Mesothelial cell of epicardium (in vitro differentiated cells): ENCODE data around the gene CCRL2. TPM values are rescaled to one million over a fixed set of nuclear protein-coding genes. Genes with fewer than 3 reads are reported as not detected.
"Not testable (repeated sequence)": the region's sequence is repeated elsewhere in the genome, so short reads cannot be mapped to it uniquely, and the experiment has no call there.

Experiments
- DNase-seq, 2 experiments: peaks; one replicate each; pipeline ENCODE4 v3.0.0; 2021; ENCODE audit warnings: low spot score in 2 of 2; ENCODE audit not compliant: unreplicated experiment in 2 of 2
- H3K27ac Mint-ChIP-seq: 2 replicates; pipeline ENCODE4 v1.8.0; 2021; ENCODE audit warnings: mixed read lengths
- H3K27me3 Mint-ChIP-seq: 2 replicates; pipeline ENCODE4 v1.8.0; 2021; ENCODE audit warnings: low read depth, mixed read lengths
- H3K36me3 Mint-ChIP-seq: 2 replicates; pipeline ENCODE4 v1.8.0; 2021; ENCODE audit warnings: mixed read lengths
- H3K4me1 Mint-ChIP-seq: 2 replicates; pipeline ENCODE4 v1.8.0; 2021; ENCODE audit warnings: mixed read lengths
- H3K4me3 Mint-ChIP-seq: 2 replicates; pipeline ENCODE4 v1.8.0; 2021; ENCODE audit warnings: mild to moderate bottlenecking, moderate library complexity, mixed read lengths
- H3K9me3 Mint-ChIP-seq: 2 replicates; pipeline ENCODE4 v1.8.0; 2021; ENCODE audit warnings: mixed read lengths
- total RNA-seq: library from RNA; stranded (reverse); gene quantifications from 3 replicates; pipeline ENCODE4 v1.2.1, GENCODE V29; 2021
- TF ChIP-seq, protein P1 (sequence below): fragments of 200-600 bp; sonication (generic); IDR thresholded peaks from one replicate; pipeline ENCODE4 v1.5.0; 2021; ENCODE audit warnings: antibody characterized with exemption; ENCODE audit not compliant: unreplicated experiment

Gene CCRL2
- total RNA-seq, 1 donor from 2014 or later, result not detected

DNA sequence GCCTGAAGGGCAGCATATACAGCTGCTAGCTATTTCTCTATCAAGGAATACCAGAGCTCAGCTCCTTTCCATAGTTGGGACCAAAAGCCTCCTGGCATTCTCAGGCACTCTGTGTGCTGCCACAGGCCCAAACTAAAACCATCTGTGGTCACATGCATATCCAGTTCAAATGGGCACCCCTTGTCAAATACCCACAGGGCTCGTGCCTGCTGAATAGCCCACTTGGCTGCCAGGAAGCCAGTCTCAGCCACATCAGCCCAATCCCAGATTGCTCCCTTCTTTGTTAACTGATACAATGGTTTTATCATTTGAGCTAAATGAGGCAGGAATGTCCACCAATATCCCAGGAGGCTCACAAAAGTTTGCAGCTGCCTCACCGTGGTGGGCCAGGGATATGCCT lies 13.9 kb downstream of the CCRL2 start:
- H3K9me3 Mint-ChIP-seq, result no peaks in the 10 kb centered on the region
- no peak overlapping the region for H3K4me3 Mint-ChIP-seq
- no peak for DNase-seq
- H3K27ac Mint-ChIP-seq, result no peak overlapping the region
- peaks cover 10% of the 10 kb centered on the region for H3K4me1 Mint-ChIP-seq
- H3K36me3 Mint-ChIP-seq, result no peaks in the 10 kb centered on the region
- TF ChIP-seq, protein P1, sequence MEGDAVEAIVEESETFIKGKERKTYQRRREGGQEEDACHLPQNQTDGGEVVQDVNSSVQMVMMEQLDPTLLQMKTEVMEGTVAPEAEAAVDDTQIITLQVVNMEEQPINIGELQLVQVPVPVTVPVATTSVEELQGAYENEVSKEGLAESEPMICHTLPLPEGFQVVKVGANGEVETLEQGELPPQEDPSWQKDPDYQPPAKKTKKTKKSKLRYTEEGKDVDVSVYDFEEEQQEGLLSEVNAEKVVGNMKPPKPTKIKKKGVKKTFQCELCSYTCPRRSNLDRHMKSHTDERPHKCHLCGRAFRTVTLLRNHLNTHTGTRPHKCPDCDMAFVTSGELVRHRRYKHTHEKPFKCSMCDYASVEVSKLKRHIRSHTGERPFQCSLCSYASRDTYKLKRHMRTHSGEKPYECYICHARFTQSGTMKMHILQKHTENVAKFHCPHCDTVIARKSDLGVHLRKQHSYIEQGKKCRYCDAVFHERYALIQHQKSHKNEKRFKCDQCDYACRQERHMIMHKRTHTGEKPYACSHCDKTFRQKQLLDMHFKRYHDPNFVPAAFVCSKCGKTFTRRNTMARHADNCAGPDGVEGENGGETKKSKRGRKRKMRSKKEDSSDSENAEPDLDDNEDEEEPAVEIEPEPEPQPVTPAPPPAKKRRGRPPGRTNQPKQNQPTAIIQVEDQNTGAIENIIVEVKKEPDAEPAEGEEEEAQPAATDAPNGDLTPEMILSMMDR, result no peak
- peaks cover 2% of the 10 kb centered on the region for H3K27me3 Mint-ChIP-seq

DNA sequence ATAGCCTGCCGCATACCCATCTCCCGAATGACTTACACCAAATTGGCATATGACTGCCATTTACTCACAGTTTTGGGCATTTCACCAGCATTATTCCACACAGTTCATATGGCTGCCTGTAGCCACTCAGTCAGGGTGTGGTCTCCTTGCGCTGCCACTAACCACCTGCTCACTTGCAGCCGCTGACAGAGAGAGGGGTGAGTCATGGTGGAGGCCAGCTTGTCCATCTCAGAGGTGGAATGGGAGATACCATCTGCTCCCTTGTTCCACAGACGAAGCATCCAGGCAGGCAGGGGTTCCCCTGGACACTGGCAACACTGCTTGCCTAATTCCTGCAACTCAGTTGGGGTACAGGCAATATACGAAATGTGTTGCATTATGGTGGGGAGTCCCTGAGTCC lies 15.6 kb downstream of the CCRL2 start:
- Mint-ChIP-seq H3K4me3 (no peak overlapping the region), H3K4me1 (peaks cover 2% of the 10 kb centered on the region), H3K9me3 (no peaks in the 10 kb centered on the region), H3K27ac (no peak overlapping the region), H3K27me3 (peaks cover 2% of the 10 kb centered on the region), H3K36me3 (no peaks in the 10 kb centered on the region)
- DNase-seq, result no peak
- TF ChIP-seq, protein P1, result no peak

DNA sequence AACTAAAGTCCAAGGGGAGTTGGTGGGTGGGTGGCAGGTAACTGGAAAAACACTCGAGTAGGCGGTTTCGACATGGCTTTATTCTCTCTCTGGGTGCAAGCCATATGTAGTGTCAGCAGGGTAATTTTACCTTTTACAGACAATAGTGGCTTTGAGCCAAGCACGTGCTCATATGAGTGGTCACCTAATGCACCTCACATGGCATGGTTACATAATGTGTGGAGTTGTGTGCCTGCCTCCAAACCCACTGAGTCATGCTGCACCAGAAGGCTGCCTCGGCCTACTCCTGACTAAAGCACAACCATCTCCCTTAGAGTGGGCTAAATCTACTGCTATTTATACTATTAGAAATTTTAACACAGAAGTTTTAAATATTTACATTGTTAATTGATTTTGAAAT lies 16.5 kb downstream of the CCRL2 start:
- no peak overlapping the region for H3K4me3 Mint-ChIP-seq
- no peak for DNase-seq
- TF ChIP-seq, protein P1, result no peak
- H3K27me3 Mint-ChIP-seq, result peaks cover 2% of the 10 kb centered on the region
- H3K36me3 Mint-ChIP-seq, result no peaks in the 10 kb centered on the region
- H3K27ac Mint-ChIP-seq, result no peak overlapping the region
- H3K9me3 Mint-ChIP-seq, result no peaks in the 10 kb centered on the region
- H3K4me1 Mint-ChIP-seq, result peaks cover 6% of the 10 kb centered on the region

DNA sequence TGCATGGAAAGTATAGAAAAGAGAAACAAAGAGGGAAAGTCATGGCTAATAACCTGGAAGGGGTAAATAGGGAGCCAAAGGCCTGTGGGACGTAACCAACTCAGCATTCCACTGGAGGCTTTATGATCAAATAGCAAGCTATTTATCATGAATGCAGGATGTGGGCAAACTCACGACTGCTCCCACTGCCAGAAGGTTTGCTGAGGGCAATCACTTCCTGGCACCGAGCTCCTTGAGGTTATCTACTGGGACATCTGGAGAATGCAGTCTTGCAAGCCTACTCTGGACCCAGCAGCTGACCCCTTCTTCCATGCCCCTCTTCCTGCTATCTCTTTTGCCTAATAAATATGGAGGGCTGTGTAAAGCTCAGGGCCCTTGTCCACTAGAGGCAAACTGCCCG lies 19.4 kb downstream of the CCRL2 start:
- not testable (repeated sequence) for H3K27ac Mint-ChIP-seq, H3K4me1 Mint-ChIP-seq, H3K36me3 Mint-ChIP-seq, H3K27me3 Mint-ChIP-seq, H3K4me3 Mint-ChIP-seq, DNase-seq, H3K9me3 Mint-ChIP-seq

DNA sequence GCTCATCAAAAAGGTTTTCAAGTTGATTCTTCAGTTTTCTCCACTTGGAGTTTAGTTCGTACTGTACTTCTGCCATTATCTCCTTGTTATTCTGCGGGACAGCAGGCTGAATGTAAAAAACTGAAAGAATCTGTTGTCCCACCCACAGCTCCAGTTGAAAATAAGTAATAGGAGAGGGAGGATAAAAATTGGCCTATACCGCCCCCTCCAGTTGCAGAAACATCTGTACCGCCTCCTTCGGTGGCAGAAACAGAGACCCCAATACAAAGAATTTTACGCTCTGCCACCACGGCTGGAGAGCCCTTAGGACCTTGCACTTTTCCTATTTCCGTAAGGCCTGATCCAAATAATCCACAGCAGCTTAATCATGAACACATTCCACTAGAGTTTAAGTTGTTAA lies 20.3 kb downstream of the CCRL2 start:
- not testable (repeated sequence) for H3K4me1 Mint-ChIP-seq, H3K9me3 Mint-ChIP-seq, H3K27me3 Mint-ChIP-seq, H3K27ac Mint-ChIP-seq, DNase-seq, H3K4me3 Mint-ChIP-seq, H3K36me3 Mint-ChIP-seq

DNA sequence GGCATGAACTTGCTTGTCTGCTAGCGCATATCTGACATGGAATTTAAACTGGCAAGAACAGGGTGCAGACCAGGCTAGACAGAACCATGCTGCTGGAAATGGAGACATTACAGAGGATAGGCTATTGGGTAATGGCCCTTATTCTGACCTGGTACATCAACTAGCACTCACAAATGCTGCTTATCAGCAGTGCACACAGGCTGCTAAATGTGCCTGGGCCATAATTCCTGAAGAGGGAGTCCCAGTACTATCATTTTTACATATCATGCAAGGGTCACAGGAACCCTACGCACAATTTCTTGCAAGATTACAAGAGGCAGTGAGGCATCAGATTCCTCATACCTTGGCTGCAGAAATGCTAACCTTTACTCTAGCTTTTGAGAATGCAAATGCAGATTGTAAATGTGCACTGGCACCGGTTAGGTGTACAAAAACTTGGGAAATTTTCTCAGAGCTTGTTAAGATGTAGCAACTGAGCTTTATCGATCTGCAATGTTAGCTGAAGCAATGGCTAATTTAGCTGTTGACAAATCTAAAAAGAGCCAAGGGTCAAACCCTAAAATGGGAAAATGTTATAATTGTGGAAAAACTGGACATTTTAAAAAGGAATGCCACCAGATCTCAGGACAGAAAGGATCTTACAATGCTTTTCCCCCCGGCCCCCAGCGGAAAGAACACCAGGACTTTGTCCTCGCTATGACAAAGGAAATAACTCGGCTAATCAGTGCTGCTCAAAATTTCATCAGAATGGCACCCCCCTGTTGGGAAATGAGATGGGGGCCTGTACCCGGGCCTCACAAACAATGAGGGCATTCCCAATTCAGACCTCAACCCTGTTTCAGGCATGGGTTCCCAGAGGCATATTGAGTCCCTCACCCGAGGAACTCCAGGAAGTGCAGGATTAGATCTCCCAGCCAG lies 21.1 kb downstream of the CCRL2 start:
- Mint-ChIP-seq H3K4me1 (peaks cover 7% of the 10 kb centered on the region), H3K4me3 (no peak overlapping the region), H3K36me3 (peaks cover 4% of the 10 kb centered on the region), H3K27me3 (peaks cover 2% of the 10 kb centered on the region), H3K27ac (no peak overlapping the region), H3K9me3 (peaks cover 10% of the 10 kb centered on the region)
- TF ChIP-seq, protein P1, result no peak
- no peak for DNase-seq
